ENCODE measurements around the gene FAM135A. TPM values are rescaled to one million over a fixed set of nuclear protein-coding genes. Genes with fewer than 3 reads are reported as not detected.
A peak's percentile ranks its signal among the peaks of the same experiment; 100 is the strongest.

FAM135A gene
- total RNA-seq, 1 experiment from 2014 or later, result 29.1 TPM

- no peak for DNase-seq
- Histone ChIP-seq H3K4me3 (ENCODE audit: insufficient read depth, low read depth, low read length) (no peak overlapping the region), H3K27me3 (ENCODE audit: control insufficient read depth, insufficient read depth, low read length) (no peaks in the 10 kb centered on the region)
Measured at GRCh38 chr6:70388814-70389213, 24.5 kb upstream of the FAM135A start.

GRCh38 chr6:70389261-70389660, 24.0 kb upstream of the FAM135A start:
- Histone ChIP-seq H3K27me3 (ENCODE audit: control insufficient read depth, insufficient read depth, low read length) (no peaks in the 10 kb centered on the region), H3K36me3 (replicated peaks; ENCODE audit: control insufficient read depth, insufficient read depth, low read length) (no peaks in the 10 kb centered on the region), H3K4me3 (ENCODE audit: insufficient read depth, low read depth, low read length) (no peak overlapping the region)
- no peak for DNase-seq

More at GRCh38 chr6:70388814-70389213, 24.5 kb upstream of the FAM135A start:
- no peaks in the 10 kb centered on the region for H3K36me3 ChIP-seq (replicated peaks; ENCODE audit: control insufficient read depth, insufficient read depth, low read length)

- DNase-seq, result no peak
- Histone ChIP-seq H3K4me3 (ENCODE audit: insufficient read depth, low read depth, low read length) (no peak overlapping the region), H3K27me3 (ENCODE audit: control insufficient read depth, insufficient read depth, low read length) (no peaks in the 10 kb centered on the region), H3K36me3 (replicated peaks; ENCODE audit: control insufficient read depth, insufficient read depth, low read length) (no peaks in the 10 kb centered on the region)
Measured at GRCh38 chr6:70390067-70390466, 23.2 kb upstream of the FAM135A start.

- Histone ChIP-seq H3K36me3 (replicated peaks; ENCODE audit: control insufficient read depth, insufficient read depth, low read length) (no peaks in the 10 kb centered on the region), H3K27me3 (ENCODE audit: control insufficient read depth, insufficient read depth, low read length) (no peaks in the 10 kb centered on the region), H3K4me3 (ENCODE audit: insufficient read depth, low read depth, low read length) (no peak overlapping the region)
- DNase-seq, result no peak
Measured at GRCh38 chr6:70391492-70391891, 21.8 kb upstream of the FAM135A start.

GRCh38 chr6:70394518-70395300, 18.6 kb upstream of the FAM135A start:
- no peak for DNase-seq
- Histone ChIP-seq H3K4me3 (ENCODE audit: insufficient read depth, low read depth, low read length) (no peak overlapping the region), H3K36me3 (replicated peaks; ENCODE audit: control insufficient read depth, insufficient read depth, low read length) (no peaks in the 10 kb centered on the region), H3K27me3 (ENCODE audit: control insufficient read depth, insufficient read depth, low read length) (no peaks in the 10 kb centered on the region)

- Histone ChIP-seq H3K4me3 (ENCODE audit: insufficient read depth, low read depth, low read length) (no peak overlapping the region), H3K36me3 (replicated peaks; ENCODE audit: control insufficient read depth, insufficient read depth, low read length) (no peaks in the 10 kb centered on the region), H3K27me3 (ENCODE audit: control insufficient read depth, insufficient read depth, low read length) (no peaks in the 10 kb centered on the region)
- DNase-seq, result no peak
Measured at GRCh38 chr6:70395301-70395672, 18.0 kb upstream of the FAM135A start.

GRCh38 chr6:70396163-70396562, 17.1 kb upstream of the FAM135A start:
- no peak for DNase-seq
- no peaks in the 10 kb centered on the region for H3K27me3 ChIP-seq (ENCODE audit: control insufficient read depth, insufficient read depth, low read length)
- no peaks in the 10 kb centered on the region for H3K36me3 ChIP-seq (replicated peaks; ENCODE audit: control insufficient read depth, insufficient read depth, low read length)
- no peak overlapping the region for H3K4me3 ChIP-seq (ENCODE audit: insufficient read depth, low read depth, low read length)

GRCh38 chr6:70396796-70397729, 16.2 kb upstream of the FAM135A start:
- no peak for DNase-seq
- Histone ChIP-seq H3K36me3 (replicated peaks; ENCODE audit: control insufficient read depth, insufficient read depth, low read length) (no peaks in the 10 kb centered on the region), H3K27me3 (ENCODE audit: control insufficient read depth, insufficient read depth, low read length) (no peaks in the 10 kb centered on the region), H3K4me3 (ENCODE audit: insufficient read depth, low read depth, low read length) (no peak overlapping the region)

GRCh38 chr6:70398783-70399728, 14.3 kb upstream of the FAM135A start:
- Histone ChIP-seq H3K36me3 (replicated peaks; ENCODE audit: control insufficient read depth, insufficient read depth, low read length) (no peaks in the 10 kb centered on the region), H3K27me3 (ENCODE audit: control insufficient read depth, insufficient read depth, low read length) (no peaks in the 10 kb centered on the region), H3K4me3 (ENCODE audit: insufficient read depth, low read depth, low read length) (no peak overlapping the region)
- DNase-seq, result no peak

- Histone ChIP-seq H3K27me3 (ENCODE audit: control insufficient read depth, insufficient read depth, low read length) (no peaks in the 10 kb centered on the region), H3K4me3 (ENCODE audit: insufficient read depth, low read depth, low read length) (no peak overlapping the region), H3K36me3 (replicated peaks; ENCODE audit: control insufficient read depth, insufficient read depth, low read length) (no peaks in the 10 kb centered on the region)
- no peak for DNase-seq
Measured at GRCh38 chr6:70404658-70405057, 8.7 kb upstream of the FAM135A start.

- DNase-seq, result no peak
- Histone ChIP-seq H3K36me3 (replicated peaks; ENCODE audit: control insufficient read depth, insufficient read depth, low read length) (no peaks in the 10 kb centered on the region), H3K27me3 (ENCODE audit: control insufficient read depth, insufficient read depth, low read length) (no peaks in the 10 kb centered on the region), H3K4me3 (ENCODE audit: insufficient read depth, low read depth, low read length) (no peak overlapping the region)
Measured at GRCh38 chr6:70409216-70409615, 4.1 kb upstream of the FAM135A start.

GRCh38 chr6:70411542-70412251, 1.6 kb upstream of the FAM135A start:
- Histone ChIP-seq H3K27me3 (ENCODE audit: control insufficient read depth, insufficient read depth, low read length) (no peaks in the 10 kb centered on the region), H3K36me3 (replicated peaks; ENCODE audit: control insufficient read depth, insufficient read depth, low read length) (no peaks in the 10 kb centered on the region), H3K4me3 (ENCODE audit: insufficient read depth, low read depth, low read length) (no peak overlapping the region)
- DNase-seq, result no peak

- DNase-seq, result no peak
- H3K27me3 ChIP-seq (ENCODE audit: control insufficient read depth, insufficient read depth, low read length), result no peaks in the 10 kb centered on the region
- H3K4me3 ChIP-seq (ENCODE audit: insufficient read depth, low read depth, low read length), result peak overlapping the region; percentile 57
- H3K36me3 ChIP-seq (replicated peaks; ENCODE audit: control insufficient read depth, insufficient read depth, low read length), result no peaks in the 10 kb centered on the region
Measured at GRCh38 chr6:70412252-70413113, 825 bp upstream of the FAM135A start.
